Stomach smooth muscle (tissue), 2 donors: ENCODE results near the gene FOXC1.

ENCODE experiments used
- H3K27ac ChIP-seq: one replicate; pipeline ENCODE4 v1.7.0; 2013; ENCODE audit warnings: mild to moderate bottlenecking, low read length, inconsistent platforms
- H3K27me3 ChIP-seq, 2 donors: one replicate each; pipeline ENCODE4 v1.7.0; 2013; ENCODE audit warnings: low read length in 2 of 2; ENCODE audit not compliant: insufficient read depth in 2 of 2, control insufficient read depth in 1 of 2
- H3K36me3 ChIP-seq, 2 donors: one replicate each; pipeline ENCODE4 v1.7.0; 2013; ENCODE audit warnings: low read length in 2 of 2; ENCODE audit not compliant: control insufficient read depth in 2 of 2, insufficient read depth in 2 of 2
- H3K4me1 ChIP-seq: one replicate; pipeline ENCODE4 v1.7.0; 2013; ENCODE audit warnings: low read length; ENCODE audit not compliant: control insufficient read depth, insufficient read depth
- H3K4me3 ChIP-seq, 2 donors: one replicate each; pipeline ENCODE4 v1.7.0; 2013; ENCODE audit warnings: low read length in 2 of 2
- H3K9ac ChIP-seq, 2 donors: one replicate each; pipeline ENCODE4 v1.7.0; 2013; ENCODE audit warnings: low read length in 2 of 2, mild to moderate bottlenecking in 1 of 2
- H3K9me3 ChIP-seq, 2 donors: one replicate each; pipeline ENCODE4 v1.7.0; 2013; ENCODE audit warnings: low read length in 2 of 2; ENCODE audit not compliant: control insufficient read depth in 2 of 2
- donor health status: healthy.
- donor health status: Pancreatic carcinoma.

FOXC1 gene

GRCh38 chr6:1613346-1613687, 3.6 kb downstream of the FOXC1 start:
- H3K9ac ChIP-seq, result no peak overlapping the region
- H3K27me3 ChIP-seq, result peaks cover 51 to 90% of the 10 kb centered on the region in 2 donors
- no peak overlapping the region for H3K27ac ChIP-seq
- H3K4me3 ChIP-seq, result peak overlapping the region in 1 of 2 donors; percentile 29
- no peaks in the 10 kb centered on the region for H3K36me3 ChIP-seq
- H3K9me3 ChIP-seq, result no peaks in the 10 kb centered on the region
- H3K4me1 ChIP-seq, result peaks cover 18% of the 10 kb centered on the region

GRCh38 chr6:1613688-1614447, 4.2 kb downstream of the FOXC1 start:
- H3K36me3 ChIP-seq, result no peaks in the 10 kb centered on the region
- H3K27ac ChIP-seq, result no peak overlapping the region
- H3K27me3 ChIP-seq, result peaks cover 49 to 90% of the 10 kb centered on the region in 2 donors
- H3K4me3 ChIP-seq, result peak overlapping the region in 1 of 2 donors; percentile 29
- peaks cover 16% of the 10 kb centered on the region for H3K4me1 ChIP-seq
- H3K9me3 ChIP-seq, result no peaks in the 10 kb centered on the region
- no peak overlapping the region for H3K9ac ChIP-seq

- Histone ChIP-seq H3K9ac (no peak overlapping the region), H3K9me3 (no peaks in the 10 kb centered on the region), H3K27me3 (peaks cover 51 to 91% of the 10 kb centered on the region in 2 donors), H3K27ac (no peak overlapping the region), H3K4me3 (peak overlapping the region in 1 of 2 donors; percentile 22), H3K36me3 (no peaks in the 10 kb centered on the region), H3K4me1 (peaks cover 10% of the 10 kb centered on the region)
Observed at GRCh38 chr6:1614448-1615150, 4.9 kb downstream of the FOXC1 start.

DNA sequence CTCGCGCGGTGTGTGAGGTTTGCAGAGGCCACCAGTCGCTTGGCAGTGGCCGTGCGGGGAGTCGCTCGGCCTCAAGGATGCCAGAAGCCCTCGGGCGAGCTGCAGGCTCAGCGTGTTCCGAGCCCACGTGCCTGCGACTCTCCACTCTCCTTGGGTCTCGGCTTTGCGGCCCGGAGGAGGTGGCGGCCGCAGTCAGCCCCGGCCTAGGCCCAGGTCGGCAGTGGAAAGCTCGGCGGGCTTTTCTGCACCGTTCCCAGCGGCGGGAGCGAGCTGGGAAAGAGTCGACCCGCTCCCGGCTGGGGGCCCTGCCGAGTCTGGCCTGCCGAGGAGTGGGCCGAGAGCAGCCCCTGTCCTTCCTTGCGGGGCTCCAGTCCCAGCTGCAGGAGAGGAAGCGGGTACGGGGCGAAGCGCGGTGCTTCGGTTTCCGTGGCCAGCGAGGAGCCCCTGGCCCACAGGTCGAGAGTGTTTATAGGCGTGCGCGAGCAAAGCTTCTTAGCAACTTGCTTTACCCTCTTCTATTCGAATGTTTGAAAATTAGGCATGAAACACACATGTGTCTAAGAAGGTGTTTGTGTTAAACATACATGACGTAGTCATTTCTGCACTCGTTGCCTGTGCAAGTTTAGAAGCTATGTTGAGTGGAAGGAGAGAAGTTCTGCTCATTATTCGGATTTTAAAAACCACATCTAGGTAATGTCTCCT, 5.6 kb downstream of the FOXC1 start:
- Histone ChIP-seq H3K9me3 (no peaks in the 10 kb centered on the region), H3K27me3 (peaks cover 54 to 98% of the 10 kb centered on the region in 2 donors), H3K9ac (no peak overlapping the region), H3K4me1 (peaks cover 17% of the 10 kb centered on the region), H3K27ac (no peak overlapping the region), H3K36me3 (no peaks in the 10 kb centered on the region), H3K4me3 (peak overlapping the region in 1 of 2 donors; percentile 22)

GRCh38 chr6:1615853-1616420, 6.2 kb downstream of the FOXC1 start:
- Histone ChIP-seq H3K27ac (no peak overlapping the region), H3K4me1 (peaks cover 14% of the 10 kb centered on the region), H3K9me3 (no peaks in the 10 kb centered on the region), H3K27me3 (peaks cover 56 to 98% of the 10 kb centered on the region in 2 donors), H3K4me3 (no peak overlapping the region), H3K9ac (no peak overlapping the region), H3K36me3 (no peaks in the 10 kb centered on the region)

DNA sequence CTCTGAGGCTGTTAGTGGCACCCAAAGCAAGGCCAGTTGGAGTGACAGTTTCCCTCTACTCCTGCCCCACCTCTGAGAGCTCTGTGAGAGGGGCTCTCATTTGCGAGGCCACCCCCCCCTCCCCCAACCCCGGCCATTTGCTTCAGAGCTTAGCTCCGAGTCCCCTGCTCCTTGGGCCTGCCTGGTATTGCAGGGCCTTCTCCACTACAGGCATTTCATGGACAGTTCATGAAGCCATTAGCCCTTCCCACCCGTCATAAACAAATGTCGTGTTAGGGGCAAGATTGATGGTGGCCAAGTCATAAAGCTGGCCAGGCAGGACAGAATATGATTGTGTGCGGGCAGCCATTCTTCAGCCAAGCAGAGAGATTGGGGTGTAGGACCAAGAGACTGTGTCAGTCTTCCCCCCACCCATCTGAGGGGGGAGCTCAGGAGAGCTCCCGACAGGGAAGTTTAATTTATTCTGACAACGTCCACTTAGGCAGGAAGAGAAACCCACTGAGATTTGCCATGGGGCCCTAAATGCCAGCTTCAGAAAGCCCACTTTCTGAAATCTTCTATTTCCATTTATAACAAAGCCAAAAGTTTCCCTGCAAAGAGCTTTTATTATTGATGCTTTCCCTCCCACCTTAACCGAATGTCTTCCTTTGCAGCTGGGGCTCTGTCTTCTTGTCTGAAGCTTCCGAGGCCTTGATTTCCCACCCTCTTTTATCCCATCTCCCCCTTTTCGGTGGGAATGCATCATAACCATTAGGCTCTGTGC, 7.2 kb downstream of the FOXC1 start:
- H3K27me3 ChIP-seq, result peaks cover 61 to 98% of the 10 kb centered on the region in 2 donors
- no peak overlapping the region for H3K4me3 ChIP-seq
- H3K9me3 ChIP-seq, result no peaks in the 10 kb centered on the region
- no peak overlapping the region for H3K9ac ChIP-seq
- no peaks in the 10 kb centered on the region for H3K36me3 ChIP-seq
- H3K4me1 ChIP-seq, result peaks cover 9% of the 10 kb centered on the region
- H3K27ac ChIP-seq, result no peak overlapping the region

DNA sequence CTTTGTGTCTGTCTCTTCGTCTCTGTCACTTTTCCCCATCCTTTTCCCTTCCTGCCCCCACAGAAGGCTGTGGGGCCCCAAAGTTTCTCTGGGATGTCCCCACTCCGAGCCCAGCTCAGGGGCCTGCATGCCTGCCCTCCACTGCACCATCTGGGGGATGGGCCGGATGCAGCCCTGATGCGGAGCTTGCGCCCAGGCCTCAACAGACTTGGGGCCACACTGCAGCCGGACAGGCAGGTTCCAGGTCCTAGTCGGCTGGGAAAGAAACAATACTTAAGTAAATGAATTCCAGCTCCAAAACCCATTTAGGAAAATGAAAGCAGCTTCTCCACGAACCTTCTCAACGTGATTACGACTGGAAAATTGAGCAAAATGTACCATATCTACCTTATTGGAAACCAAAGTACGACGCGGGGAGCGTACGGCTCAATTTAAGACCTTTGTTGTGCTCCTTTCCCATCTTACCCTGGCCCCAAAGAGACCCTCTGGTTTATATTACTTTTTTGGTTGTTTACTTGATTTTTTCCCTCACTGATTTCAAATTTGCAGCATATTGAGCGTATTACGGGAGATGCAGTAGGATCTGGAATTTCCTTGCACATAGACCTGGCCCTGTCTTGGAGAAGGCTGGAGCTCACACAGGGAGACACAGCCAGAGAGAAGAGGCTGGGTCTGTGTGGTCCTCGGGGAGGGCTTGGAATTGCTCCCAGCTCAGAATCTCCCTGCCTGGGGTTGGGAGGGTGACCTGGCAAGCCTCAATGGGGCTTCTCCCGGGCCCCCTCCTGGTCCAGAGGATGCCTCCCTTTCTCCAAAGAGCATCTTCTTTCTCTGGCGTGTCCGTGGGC, 8.0 kb downstream of the FOXC1 start:
- no peak overlapping the region for H3K9ac ChIP-seq
- H3K9me3 ChIP-seq, result no peaks in the 10 kb centered on the region
- H3K4me3 ChIP-seq, result no peak overlapping the region
- no peaks in the 10 kb centered on the region for H3K36me3 ChIP-seq
- no peak overlapping the region for H3K27ac ChIP-seq
- peaks cover 63 to 96% of the 10 kb centered on the region in 2 donors for H3K27me3 ChIP-seq
- peaks cover 9% of the 10 kb centered on the region for H3K4me1 ChIP-seq

- Histone ChIP-seq H3K27me3 (peaks cover 64 to 96% of the 10 kb centered on the region in 2 donors), H3K4me3 (no peak overlapping the region), H3K4me1 (peaks cover 9% of the 10 kb centered on the region), H3K27ac (no peak overlapping the region), H3K36me3 (no peaks in the 10 kb centered on the region), H3K9me3 (no peaks in the 10 kb centered on the region), H3K9ac (no peak overlapping the region)
Observed at GRCh38 chr6:1618311-1619097, 8.8 kb downstream of the FOXC1 start.

GRCh38 chr6:1619098-1619672, 9.5 kb downstream of the FOXC1 start:
- H3K4me3 ChIP-seq, result no peak overlapping the region
- H3K9ac ChIP-seq, result no peak overlapping the region
- H3K27ac ChIP-seq, result no peak overlapping the region
- peaks cover 61 to 96% of the 10 kb centered on the region in 2 donors for H3K27me3 ChIP-seq
- no peaks in the 10 kb centered on the region for H3K9me3 ChIP-seq
- peaks cover 10% of the 10 kb centered on the region for H3K4me1 ChIP-seq
- no peaks in the 10 kb centered on the region for H3K36me3 ChIP-seq
